Activated naive CD4-positive, alpha-beta T cell treated with anti-CD3 and anti-CD28 coated beads, Interleukin-2, amount 50 U/mL, for 72 hours (primary cell): Measurements from ENCODE around the gene CORO7. TPM values are rescaled to one million over a fixed set of nuclear protein-coding genes. Genes with fewer than 3 reads are reported as not detected.

ENCODE experiments used
- ATAC-seq, 2 donors: fragments of 150-1000 bp; cut with Tn5 transposase; 2 replicates each; pipeline ENCODE4 v1.10.0; 2021; ENCODE audit warnings: mild to moderate bottlenecking in 2 of 2, moderate library complexity in 2 of 2
- DNase-seq, 2 donors: peaks; one replicate each; pipeline ENCODE4 v3.0.0; 2021 to 2022; ENCODE audit warnings: low spot score in 2 of 2
- H3K27ac Mint-ChIP-seq, 2 donors: one replicate each; pipeline ENCODE4 v1.8.0; 2022; ENCODE audit warnings: mild to moderate bottlenecking in 2 of 2, mixed read lengths in 2 of 2
- H3K36me3 Mint-ChIP-seq, 2 donors: one replicate each; pipeline ENCODE4 v1.8.0; 2022; ENCODE audit warnings: mixed read lengths in 2 of 2
- H3K9me3 Mint-ChIP-seq, 2 donors: one replicate each; pipeline ENCODE4 v1.8.0; 2022; ENCODE audit warnings: mixed read lengths in 2 of 2
- total RNA-seq, 2 donors: library from RNA; stranded (reverse); gene quantifications; one replicate each; pipeline ENCODE4 v1.2.3, GENCODE V29; 2022

Gene CORO7
- total RNA-seq, 2 donors from 2014 or later: 52.5 to 65.9 TPM

DNA sequence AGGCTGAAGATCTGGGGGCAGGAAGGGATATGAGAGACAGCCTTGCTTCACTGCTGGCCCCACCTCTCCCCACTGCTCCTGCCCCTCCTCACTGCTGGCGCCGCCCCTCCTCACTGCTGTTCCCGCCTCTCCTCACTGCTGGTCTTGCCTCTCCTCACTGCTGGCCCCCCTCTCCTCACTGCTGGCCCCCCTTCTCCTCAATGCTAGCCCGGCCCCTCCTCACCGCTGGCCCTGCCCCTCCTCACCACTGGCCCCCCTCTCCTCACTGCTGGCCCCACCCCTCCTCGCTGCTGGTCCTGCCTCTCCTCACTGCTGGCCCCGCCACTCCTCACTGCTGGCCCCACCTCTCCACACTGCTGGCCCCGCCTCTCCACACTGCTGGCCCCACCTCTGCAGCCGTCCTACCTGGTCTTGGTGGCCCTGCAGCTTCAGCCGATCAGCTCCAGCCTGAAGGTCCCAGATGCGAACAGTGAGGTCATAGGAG lies 55.8 kb downstream of the CORO7 start:
- Mint-ChIP-seq H3K27ac (no peak overlapping the region), H3K36me3 (no peaks in the 10 kb centered on the region), H3K9me3 (no peaks in the 10 kb centered on the region)
- ATAC-seq (peak in 1 of 2 donors; percentile 22), DNase-seq (no peak)

DNA sequence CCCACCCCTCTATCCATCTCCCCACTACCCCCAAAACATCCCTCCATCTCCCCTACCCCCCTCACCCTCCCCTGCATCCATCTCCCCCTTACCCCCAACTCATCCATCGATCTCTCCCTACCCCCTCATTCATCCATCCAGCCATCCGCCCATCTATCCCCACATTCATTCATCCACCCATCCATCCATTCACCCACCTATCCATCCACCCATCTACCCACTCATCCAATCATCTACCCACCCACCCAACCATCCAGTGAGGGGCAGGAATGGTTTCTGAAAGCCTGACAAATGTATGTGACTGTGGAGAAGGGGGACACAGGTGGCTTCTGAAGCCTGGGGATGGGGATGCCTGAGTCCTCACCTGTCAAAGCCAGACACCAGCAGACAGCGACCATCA lies 56.5 kb downstream of the CORO7 start:
- ATAC-seq (no peak), DNase-seq (no peak)
- no peaks in the 10 kb centered on the region for H3K9me3 Mint-ChIP-seq
- no peaks in the 10 kb centered on the region for H3K36me3 Mint-ChIP-seq
- no peak overlapping the region for H3K27ac Mint-ChIP-seq

DNA sequence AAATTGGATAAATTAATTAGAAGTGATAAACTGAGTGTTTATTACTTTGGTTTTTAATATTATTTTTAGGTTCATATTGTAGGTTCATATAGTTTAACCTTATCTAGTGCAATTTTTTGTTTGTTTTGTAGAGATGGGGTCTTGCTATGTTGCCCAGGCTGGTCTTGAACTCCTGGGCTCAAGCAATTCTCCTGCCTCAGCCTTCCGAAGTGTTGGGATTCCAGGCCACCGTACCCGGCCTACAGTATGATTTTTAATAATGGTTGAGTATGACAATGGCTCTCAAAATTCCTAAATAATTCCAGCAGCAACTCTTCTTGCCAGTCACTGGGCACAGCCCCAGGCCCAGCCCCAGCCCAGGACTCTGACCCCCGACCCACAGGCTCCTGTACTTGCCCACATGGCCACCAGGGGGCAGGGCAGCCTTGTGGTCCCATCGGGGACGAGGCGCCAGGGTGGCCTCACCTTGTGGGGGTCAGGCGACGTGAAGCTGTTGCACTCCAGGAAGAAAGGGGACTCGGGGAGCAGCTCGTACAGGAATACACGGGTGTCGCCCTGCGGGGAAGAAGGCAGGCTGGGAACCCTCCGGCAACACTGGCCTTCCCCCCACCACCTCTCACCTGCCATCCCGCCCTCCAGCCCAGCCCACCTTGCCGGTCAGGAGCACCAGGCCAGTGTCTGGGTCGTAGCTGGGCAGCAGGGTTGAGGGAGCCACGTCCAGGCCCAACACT lies 57.4 kb downstream of the CORO7 start:
- peak overlapping the region; percentile 38 to 96 for H3K27ac Mint-ChIP-seq

DNA sequence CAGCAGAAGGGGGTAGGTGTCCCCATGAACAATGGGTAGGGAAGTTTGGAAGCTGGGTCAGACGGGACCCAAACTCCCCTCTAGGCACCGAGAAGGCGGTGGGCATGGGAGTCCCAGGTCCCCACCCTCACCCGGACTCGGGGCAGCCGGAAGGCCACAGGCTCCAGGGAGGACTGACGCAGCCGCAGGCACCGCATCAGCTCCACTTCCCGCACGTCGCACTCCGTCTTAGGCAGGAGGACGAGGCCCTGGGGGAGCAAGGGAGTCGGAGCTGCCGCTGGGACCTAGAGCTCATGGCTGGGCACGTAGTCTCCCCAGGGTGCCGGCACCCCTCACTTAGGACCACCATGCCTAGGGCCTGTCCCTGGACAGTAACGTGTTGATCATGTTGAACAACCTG lies 58.2 kb downstream of the CORO7 start:
- Mint-ChIP-seq H3K27ac (no peak overlapping the region), H3K9me3 (no peaks in the 10 kb centered on the region), H3K36me3 (no peaks in the 10 kb centered on the region)
- ATAC-seq (no peak), DNase-seq (no peak)

More for the DNA sequence above, 57.4 kb downstream of the CORO7 start:
- Mint-ChIP-seq H3K9me3 (no peaks in the 10 kb centered on the region), H3K36me3 (no peaks in the 10 kb centered on the region)
- DNase-seq (peak in 1 of 2 donors; percentile 83), ATAC-seq (peak; percentile 77 to 82)

DNA sequence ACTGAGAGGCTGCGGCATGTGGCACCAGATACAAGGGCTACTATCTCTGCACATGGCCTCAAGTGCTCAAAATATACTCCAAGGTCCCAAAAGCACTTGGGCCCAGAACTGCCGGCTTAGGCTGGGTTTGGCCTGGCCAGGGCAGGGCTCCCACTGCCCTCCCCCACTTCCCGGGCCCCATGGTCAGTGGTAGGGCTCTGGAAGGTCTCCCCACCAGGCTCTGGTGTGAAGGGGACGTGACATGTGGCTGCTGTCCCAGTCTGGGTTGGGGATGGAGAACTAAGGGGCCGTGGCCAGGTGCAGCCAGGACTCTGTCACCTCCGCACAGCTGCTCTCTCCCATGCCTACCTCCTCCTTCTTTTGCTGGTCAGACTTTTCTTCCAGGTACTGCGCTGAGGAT lies 59.6 kb downstream of the CORO7 start:
- H3K9me3 Mint-ChIP-seq: no peaks in the 10 kb centered on the region
- ATAC-seq: no peak
- DNase-seq: no peak
- H3K36me3 Mint-ChIP-seq: no peaks in the 10 kb centered on the region
- no peak overlapping the region for H3K27ac Mint-ChIP-seq

DNA sequence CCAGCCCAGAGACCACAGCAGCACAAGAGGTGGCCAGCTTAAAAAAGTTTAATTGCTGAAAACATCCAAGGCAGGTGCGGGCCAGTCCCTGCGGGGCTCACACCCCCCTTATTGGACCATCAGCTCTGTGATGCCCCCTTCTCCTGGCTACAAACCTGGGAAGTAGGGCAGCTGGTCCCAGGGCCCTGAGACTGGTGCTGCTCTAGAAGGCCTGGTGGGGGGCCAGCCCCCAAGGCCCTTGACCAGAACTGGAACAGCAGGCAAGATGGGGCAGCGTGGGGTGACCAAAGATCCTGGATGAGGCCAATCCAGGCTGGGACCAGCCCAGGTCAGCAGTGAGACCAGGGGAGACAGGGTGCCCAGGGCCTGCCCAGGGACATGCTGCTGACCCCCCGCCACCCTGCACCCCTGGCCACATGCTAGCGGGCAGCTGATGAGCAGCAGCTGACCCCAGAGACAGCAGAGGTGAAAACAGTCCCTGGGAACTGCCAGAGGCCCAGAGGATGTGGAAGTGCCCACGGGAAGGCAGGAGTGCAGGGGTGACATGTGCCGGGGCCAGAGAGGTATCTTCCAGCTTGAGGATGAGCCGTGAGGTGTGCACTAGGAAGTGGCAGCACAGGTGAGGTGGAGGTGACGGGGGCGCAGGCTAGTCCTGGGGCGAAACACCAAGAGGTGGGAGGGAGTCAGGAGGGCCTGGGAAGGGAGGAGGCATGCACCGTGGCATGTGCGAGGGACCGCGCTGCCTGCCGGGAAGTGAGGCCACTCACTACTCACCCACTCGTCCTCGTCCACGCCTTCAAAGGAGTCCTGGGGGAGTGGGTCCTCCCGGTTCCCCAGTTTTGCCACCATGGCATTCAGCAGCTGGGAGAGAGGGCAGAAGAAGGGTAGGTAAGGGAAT lies 61.6 kb downstream of the CORO7 start:
- ATAC-seq (no peak), DNase-seq (no peak)
- H3K9me3 Mint-ChIP-seq: no peaks in the 10 kb centered on the region
- H3K27ac Mint-ChIP-seq: peak overlapping the region; percentile 39 to 68
- peaks cover 0 to 6% of the 10 kb centered on the region in 2 donors for H3K36me3 Mint-ChIP-seq

DNA sequence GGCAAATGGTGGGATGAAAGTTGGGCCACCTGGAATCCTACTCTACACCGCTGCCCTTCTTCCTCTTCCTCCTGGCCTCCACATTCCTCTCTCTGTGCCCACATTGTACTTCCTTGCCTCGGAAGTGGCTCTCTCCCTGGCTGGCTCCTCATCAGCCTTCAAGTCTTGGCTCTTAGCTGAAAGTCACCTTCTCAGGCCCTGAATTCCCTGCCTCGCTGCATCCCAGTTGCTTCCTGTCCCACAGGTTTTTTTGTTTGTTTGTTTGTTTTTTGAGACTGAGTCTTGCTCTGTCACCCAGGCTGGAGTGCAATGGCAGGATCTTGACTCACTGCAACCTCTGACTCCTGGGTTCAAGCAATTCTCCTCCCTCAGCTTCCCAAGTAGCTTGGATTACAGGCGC lies 62.7 kb downstream of the CORO7 start:
- ATAC-seq: no peak
- H3K36me3 Mint-ChIP-seq: peaks cover 0 to 6% of the 10 kb centered on the region in 2 donors
- DNase-seq: no peak
- H3K27ac Mint-ChIP-seq: peak overlapping the region; percentile 39 to 91
- no peaks in the 10 kb centered on the region for H3K9me3 Mint-ChIP-seq

DNA sequence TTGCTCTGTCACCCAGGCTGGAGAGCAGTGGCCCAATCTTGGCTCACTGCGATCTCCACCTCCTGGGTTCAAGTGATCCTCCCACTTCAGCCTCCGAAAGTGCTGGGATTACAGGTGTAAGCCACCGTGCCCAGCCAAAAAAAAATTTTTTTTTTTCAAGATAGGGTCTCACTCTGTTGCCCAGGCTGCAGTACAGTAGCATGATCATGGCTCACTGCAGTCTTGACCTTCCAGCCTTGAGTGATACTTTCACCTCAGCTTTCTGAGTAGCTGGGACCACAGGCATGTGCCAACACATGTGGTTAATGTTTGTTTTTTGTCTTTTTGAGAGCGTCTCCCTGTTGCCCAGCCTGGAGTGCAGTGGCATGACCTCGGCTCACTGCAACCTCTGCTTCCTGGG lies 63.6 kb downstream of the CORO7 start:
- H3K9me3 Mint-ChIP-seq: no peaks in the 10 kb centered on the region
- ATAC-seq (no peak), DNase-seq (no peak)
- H3K27ac Mint-ChIP-seq: no peak overlapping the region
- H3K36me3 Mint-ChIP-seq: peaks cover 0 to 6% of the 10 kb centered on the region in 2 donors

DNA sequence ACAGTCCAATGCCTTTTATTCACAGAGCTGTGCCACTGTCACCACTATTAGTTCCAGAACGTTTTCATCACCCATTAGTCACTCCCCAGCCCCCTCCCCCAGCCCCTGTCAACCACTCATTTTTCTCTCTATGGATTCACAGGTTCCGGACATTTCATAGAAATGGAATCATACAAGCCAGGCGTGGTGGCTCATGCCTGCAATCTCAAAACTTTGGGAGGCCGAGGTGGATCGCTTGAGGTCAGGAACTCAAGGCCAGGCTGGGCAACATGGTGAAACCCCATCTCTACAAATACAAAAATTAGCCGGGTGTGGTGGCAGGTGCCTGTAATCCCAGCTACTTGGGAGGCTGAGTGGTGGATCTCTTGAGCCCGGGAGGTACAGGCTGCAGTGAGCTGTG lies 64.5 kb downstream of the CORO7 start:
- DNase-seq (no peak), ATAC-seq (no peak)
- Mint-ChIP-seq H3K9me3 (no peaks in the 10 kb centered on the region), H3K36me3 (peaks cover 0 to 6% of the 10 kb centered on the region in 2 donors), H3K27ac (peak overlapping the region in 1 of 2 donors; percentile 91)

DNA sequence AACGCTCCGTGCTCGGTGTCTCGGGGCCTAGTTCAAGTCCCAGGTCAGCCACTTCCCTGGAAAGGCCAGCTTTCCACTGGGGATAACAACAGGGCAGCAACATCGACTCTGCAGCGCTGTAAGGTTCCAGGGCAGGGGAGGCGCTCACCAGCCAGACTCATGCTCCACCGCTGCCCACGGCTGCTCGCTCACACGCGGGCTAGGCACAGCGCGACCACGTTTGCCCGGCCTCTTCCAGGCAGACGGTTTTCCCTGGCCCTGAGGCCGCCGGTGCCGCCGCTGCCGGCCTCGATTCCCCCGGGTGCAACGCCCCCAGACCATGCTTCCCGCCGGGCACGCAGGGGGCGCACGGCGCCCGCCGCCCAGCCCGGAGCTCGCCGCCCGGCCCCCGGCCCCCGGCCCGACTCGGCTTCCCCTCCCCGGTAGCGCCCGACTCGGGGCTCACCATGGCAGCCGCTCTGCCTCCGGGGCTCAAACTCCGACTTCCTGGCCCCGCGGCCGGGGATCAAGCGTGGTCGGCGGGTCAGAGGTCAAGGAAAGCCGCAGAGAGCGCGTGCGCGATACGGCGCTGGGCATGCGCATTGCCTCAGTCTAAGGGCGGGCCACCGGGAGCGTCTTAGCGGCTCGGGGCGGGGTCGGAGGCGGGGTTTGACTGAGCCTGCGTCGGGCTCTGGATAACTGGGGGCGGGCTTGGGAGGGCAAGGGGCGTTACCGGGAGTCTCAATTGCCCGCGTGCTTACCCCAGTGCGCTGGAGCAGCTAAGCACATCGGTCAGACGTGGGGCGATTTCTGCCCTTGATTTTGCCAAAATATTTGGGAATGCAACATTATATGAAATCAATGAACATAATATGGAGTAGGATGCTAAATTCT lies 65.4 kb downstream of the CORO7 start, which contains the start of gene PAM16:
PAM16 (minus strand) TSS at position 535 of the 873 bp plus-strand sequence; CDS start at position 448, 87 bp downstream.
- ATAC-seq (peak; percentile 91 to 94), DNase-seq (peak; percentile 99)
- H3K9me3 Mint-ChIP-seq: no peaks in the 10 kb centered on the region
- H3K27ac Mint-ChIP-seq: peak within 1 kb of the TSS; percentile 91 to 94
- peaks cover 0 to 6% of the 10 kb centered on the region in 2 donors for H3K36me3 Mint-ChIP-seq

DNA sequence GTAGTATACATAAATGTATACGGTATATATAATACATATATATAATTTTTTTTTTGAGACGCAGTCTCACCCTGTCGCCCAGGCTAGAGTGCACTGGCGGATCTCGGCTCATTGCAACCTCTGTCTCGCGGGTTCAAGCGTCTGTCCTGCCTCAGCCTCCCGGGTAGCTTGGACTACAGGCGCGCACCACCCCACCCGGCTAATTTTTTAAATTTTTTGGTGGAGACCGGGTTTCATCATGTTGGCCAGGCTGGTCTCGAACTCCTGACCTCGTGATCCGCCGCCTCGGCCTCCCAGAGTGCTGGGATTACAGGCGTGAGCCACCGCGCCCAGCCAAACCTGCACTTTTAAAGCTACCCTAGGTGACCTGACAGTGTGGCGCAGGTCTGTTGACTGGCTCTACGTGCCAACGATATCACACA lies 66.0 kb downstream of the CORO7 start:
- ATAC-seq (no peak), DNase-seq (peak in 1 of 2 donors; percentile 38)
- Mint-ChIP-seq H3K9me3 (no peaks in the 10 kb centered on the region), H3K27ac (peak overlapping the region; percentile 91 to 94), H3K36me3 (peaks cover 0 to 6% of the 10 kb centered on the region in 2 donors)

DNA sequence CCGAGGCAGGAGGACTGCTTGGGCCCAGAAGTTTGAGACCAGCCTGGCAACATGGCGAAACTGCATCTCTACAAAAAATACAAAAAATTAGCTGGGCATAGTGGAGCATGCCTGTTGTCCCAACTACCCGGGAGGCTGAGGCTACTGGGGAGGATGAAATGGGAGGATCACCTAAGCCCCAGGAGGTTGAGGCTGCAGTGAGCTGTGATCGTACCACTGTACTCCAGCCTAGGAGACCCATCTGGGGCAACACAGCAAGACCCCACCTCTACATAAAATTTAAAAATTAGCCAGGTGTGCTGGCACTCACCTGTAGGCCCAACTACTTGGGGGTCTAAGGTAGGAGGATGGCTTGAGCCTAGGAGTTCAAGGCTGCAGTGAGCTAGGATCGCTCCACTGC lies 67.1 kb downstream of the CORO7 start:
- H3K27ac Mint-ChIP-seq: no peak overlapping the region
- no peaks in the 10 kb centered on the region for H3K9me3 Mint-ChIP-seq
- H3K36me3 Mint-ChIP-seq: peaks cover 0 to 6% of the 10 kb centered on the region in 2 donors
- DNase-seq: no peak
- no peak for ATAC-seq

DNA sequence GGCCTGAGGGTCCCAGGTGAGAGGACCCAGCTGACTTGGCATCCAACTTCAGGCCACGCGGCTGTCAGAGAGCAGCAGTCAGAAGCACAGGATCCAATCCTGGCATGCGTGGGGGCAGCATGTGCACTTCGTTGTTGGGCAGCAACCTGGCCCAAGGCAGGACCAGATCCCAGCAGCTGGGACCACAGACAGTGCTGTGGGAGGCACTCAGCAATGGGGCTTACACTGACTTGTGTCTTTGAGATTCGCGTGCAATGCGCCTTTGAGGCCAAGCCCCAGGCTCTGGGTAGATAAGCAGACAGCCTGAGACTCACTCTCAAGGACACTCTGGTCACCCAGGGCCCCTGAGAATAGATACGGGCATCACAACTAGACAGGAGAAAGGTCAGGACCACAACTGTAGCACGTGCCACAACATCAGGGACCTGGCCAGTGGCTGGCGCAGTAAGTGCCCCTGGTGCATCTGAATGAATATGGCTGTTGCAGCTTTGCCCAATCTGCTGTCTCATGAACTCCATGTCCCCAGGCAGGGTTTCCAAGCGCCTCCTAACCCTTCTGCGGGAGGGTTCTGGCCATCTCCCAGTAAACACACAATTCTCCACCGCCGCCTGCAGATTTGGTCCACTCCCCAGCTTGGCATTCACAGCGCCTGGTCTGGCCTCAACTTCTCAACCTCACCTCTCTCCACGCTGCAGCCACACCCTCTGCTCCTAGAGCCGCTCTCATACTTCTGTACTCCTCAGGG lies 68.5 kb downstream of the CORO7 start:
- Mint-ChIP-seq H3K36me3 (peaks cover 0 to 6% of the 10 kb centered on the region in 2 donors), H3K9me3 (no peaks in the 10 kb centered on the region), H3K27ac (peak overlapping the region in 1 of 2 donors; percentile 65)
- DNase-seq: no peak
- no peak for ATAC-seq

DNA sequence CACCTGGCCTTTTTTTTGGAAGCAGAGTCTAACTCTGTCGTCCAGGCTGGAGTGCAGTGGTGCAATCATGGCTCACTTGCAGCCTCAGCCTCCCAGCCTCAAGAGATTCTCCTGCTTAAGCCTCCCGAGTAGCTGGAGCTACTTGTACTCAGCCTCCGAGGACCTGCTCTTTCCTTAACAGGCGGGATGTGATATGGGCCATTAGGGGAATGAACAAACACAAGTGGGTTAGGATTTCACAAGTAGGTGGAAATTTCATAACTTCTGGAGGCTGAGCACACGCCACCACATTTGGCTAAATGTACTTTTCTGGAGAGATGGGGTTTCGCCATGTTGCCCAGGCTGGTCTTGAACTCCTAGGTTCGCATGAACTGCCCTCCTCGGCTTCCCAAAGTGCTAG lies 69.4 kb downstream of the CORO7 start:
- Mint-ChIP-seq H3K9me3 (no peaks in the 10 kb centered on the region), H3K36me3 (peaks cover 0 to 6% of the 10 kb centered on the region in 2 donors), H3K27ac (peak overlapping the region in 1 of 2 donors; percentile 48)
- ATAC-seq (no peak), DNase-seq (no peak)

DNA sequence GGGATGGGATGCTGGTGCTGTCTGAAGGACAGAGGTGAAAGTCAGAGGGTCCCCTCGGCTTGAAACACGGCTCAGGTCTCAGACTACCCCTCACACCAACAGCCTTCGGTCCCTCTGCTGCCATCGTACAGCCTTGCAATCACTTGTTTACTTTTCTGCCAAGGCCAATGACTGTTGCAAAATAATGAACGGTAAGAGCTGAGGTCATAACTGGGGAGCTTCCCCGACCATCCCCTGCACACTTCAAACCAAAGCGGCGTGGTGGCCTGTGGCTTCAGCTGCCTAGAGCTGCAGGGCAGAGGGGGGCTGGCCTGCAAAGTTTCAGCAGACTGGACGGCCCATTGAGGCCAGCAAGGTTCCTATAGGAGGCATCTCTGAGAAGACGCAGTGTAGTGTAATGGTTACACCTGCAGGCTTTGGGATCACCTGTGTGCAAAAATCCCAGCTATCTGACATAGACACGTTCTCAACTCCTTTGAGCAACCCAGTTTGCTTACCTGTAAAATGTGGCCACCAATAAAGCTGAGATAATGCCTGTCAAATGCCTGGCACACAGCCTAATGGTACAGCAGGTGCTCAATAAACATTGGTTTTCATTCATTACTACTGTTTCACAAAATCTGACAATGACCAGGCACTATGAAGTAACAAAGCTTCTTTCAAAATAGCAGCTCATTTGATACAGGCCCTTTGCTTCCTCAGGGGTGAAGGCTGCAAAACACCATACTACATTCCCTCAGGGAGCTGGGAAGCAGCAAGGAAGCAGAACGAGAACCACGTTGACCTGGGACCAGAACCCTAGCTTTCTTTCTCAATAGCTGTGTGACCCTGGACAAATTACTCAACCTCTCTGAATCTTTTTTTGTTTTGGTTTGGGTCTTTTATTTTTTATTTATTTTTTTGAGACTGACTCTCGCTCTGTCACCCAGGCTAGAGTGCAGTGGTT lies 70.3 kb downstream of the CORO7 start:
- H3K9me3 Mint-ChIP-seq: no peaks in the 10 kb centered on the region
- DNase-seq (no peak), ATAC-seq (no peak)
- H3K36me3 Mint-ChIP-seq: peaks cover 0 to 6% of the 10 kb centered on the region in 2 donors
- no peak overlapping the region for H3K27ac Mint-ChIP-seq
